Esophagus squamous epithelium (tissue), 4 donors: ENCODE results near the gene SMIM35.

Experiments used
- CTCF ChIP-seq, 6 experiments: fragments of 450-650 bp in 4 of 6; fragments of 200-600 bp in 2 of 6; sonication (generic) in 2 of 6; IDR thresholded peaks; one replicate each; pipeline ENCODE4 v1.5.1; 2016 to 2019; ENCODE audit warnings: antibody characterized with exemption in 6 of 6, mild to moderate bottlenecking in 4 of 6, moderate library complexity in 4 of 6
- POLR2A ChIP-seq, 4 donors: fragments of 450-650 bp; IDR thresholded peaks; one replicate each; pipeline ENCODE4 v1.6.1; 2017; ENCODE audit warnings: antibody characterized with exemption in 4 of 4, mild to moderate bottlenecking in 4 of 4, moderate library complexity in 3 of 4

- TF ChIP-seq CTCF (IDR thresholded peaks at IDR 0.05) (no peak), POLR2A (IDR thresholded peaks at IDR 0.05) (no peak)
Measured at GRCh38 chr11:118045191-118045590, 41.6 kb downstream of the SMIM35 start.
